Measurements from ENCODE around the gene MGAT3.

- TF ChIP-seq CTCF (IDR thresholded peaks at IDR 0.05) (no peak), POLR2A (IDR thresholded peaks at IDR 0.05) (no peak)
Observed at GRCh38 chr22:39463277-39463676, 6.5 kb downstream of the MGAT3 start.
